Activated CD4-positive, alpha-beta memory T cell treated with anti-CD3 and anti-CD28 coated beads for 36 hours (primary cell): ENCODE data around the gene HAUS1. TPM values are rescaled to one million over a fixed set of nuclear protein-coding genes. Genes with fewer than 3 reads are reported as not detected.
A peak's percentile ranks its signal among the peaks of the same experiment; 100 is the strongest.
"Not testable (repeated sequence)": the region's sequence is repeated elsewhere in the genome, so short reads cannot be mapped to it uniquely, and the experiment has no call there.

Experiments
- CTCF ChIA-PET: fragments of 350-600 bp; sonication (Branson Sonifier 250); formaldehyde crosslinking; loops from one replicate; lab custom pipeline; 2021; ENCODE audit warnings: antibody characterized with exemption, inconsistent platforms; lab: Charles Lee
- POLR2A ChIA-PET: fragments of 350-600 bp; sonication (Branson Sonifier 250); formaldehyde crosslinking; loops from one replicate; lab custom pipeline; 2021; ENCODE audit warnings: antibody characterized with exemption; lab: Charles Lee
- DNase-seq: peaks from one replicate; pipeline ENCODE4 v3.0.0-alpha.2; 2020
- H3K27ac Mint-ChIP-seq: one replicate; pipeline ENCODE4 v1.8.0; 2021; ENCODE audit warnings: mixed read lengths
- H3K27me3 Mint-ChIP-seq: one replicate; pipeline ENCODE4 v1.8.0; 2021; ENCODE audit warnings: mixed read lengths
- H3K36me3 Mint-ChIP-seq: one replicate; pipeline ENCODE4 v1.8.0; 2021; ENCODE audit warnings: mixed read lengths
- H3K4me1 Mint-ChIP-seq: one replicate; pipeline ENCODE4 v1.8.0; 2021; ENCODE audit warnings: low read depth, mixed read lengths
- H3K4me3 Mint-ChIP-seq: one replicate; pipeline ENCODE4 v1.8.0; 2021; ENCODE audit warnings: mild to moderate bottlenecking, mixed read lengths
- H3K9me3 Mint-ChIP-seq: one replicate; pipeline ENCODE4 v1.8.0; 2021; ENCODE audit warnings: mixed read lengths
- intact Hi-C: fragments of 100-400 bp; cut with micrococcal nuclease; formaldehyde crosslinking; loops from one replicate; pipeline ENCODE4 v1.15.1; 2023
- total RNA-seq, 2 experiments: library from RNA; stranded (reverse); gene quantifications; one replicate each; pipeline ENCODE4 v1.2.3, GENCODE V29; 2021

Gene HAUS1
- total RNA-seq, 2 experiments from 2014 or later, result 57.4 to 65.5 TPM

GRCh38 chr18:46158499-46158898, 54.3 kb downstream of the HAUS1 start:
- Mint-ChIP-seq H3K4me3 (no peak overlapping the region), H3K27me3 (no peaks in the 10 kb centered on the region), H3K9me3 (no peaks in the 10 kb centered on the region), H3K4me1 (peaks cover 51% of the 10 kb centered on the region), H3K27ac (no peak overlapping the region), H3K36me3 (no peaks in the 10 kb centered on the region)
- ChIA-PET POLR2A (interaction anchor here (0.9 kb wide), 1 partner anchor 14 kb away, joined by 3 read pairs; no protein-coding TSS in a partner anchor), CTCF (interaction anchor here (1.0 to 4.7 kb wide), 4 partner anchors 10 to 499 kb away, joined by 3 to 60 read pairs (median 4); a partner anchor contains a TSS)
- DNase-seq, result no peak
- intact Hi-C loops, result loop anchor here (5.0 kb wide), 1 partner anchor 146 kb away; no protein-coding TSS in a partner anchor

- H3K9me3 Mint-ChIP-seq, result no peaks in the 10 kb centered on the region
- peak overlapping the region; percentile 1 for H3K27ac Mint-ChIP-seq
- no peak overlapping the region for H3K4me3 Mint-ChIP-seq
- ChIA-PET CTCF (interaction anchor here (0.7 to 4.7 kb wide), 5 partner anchors 9 to 498 kb away, joined by 3 to 60 read pairs (median 4); a partner anchor contains a TSS), POLR2A (no interaction called here)
- DNase-seq, result no peak
- intact Hi-C loops, result no loop called here
- no peaks in the 10 kb centered on the region for H3K36me3 Mint-ChIP-seq
- peaks cover 38% of the 10 kb centered on the region for H3K4me1 Mint-ChIP-seq
- no peaks in the 10 kb centered on the region for H3K27me3 Mint-ChIP-seq
Measured at GRCh38 chr18:46160050-46160798, 56.0 kb downstream of the HAUS1 start.

GRCh38 chr18:46160840-46161239, 56.7 kb downstream of the HAUS1 start:
- H3K9me3 Mint-ChIP-seq, H3K27ac Mint-ChIP-seq, POLR2A ChIA-PET, DNase-seq, intact Hi-C loops, H3K36me3 Mint-ChIP-seq, H3K27me3 Mint-ChIP-seq, H3K4me3 Mint-ChIP-seq: not testable (repeated sequence)
- CTCF ChIA-PET, result interaction anchor here (0.7 to 4.7 kb wide), 4 partner anchors 8 to 497 kb away, joined by 3 to 60 read pairs (median 4); a partner anchor contains a TSS
- H3K4me1 Mint-ChIP-seq, result peaks cover 32% of the 10 kb centered on the region

- H3K36me3 Mint-ChIP-seq, result no peaks in the 10 kb centered on the region
- intact Hi-C loops, result no loop called here
- H3K4me3 Mint-ChIP-seq, result no peak overlapping the region
- no peaks in the 10 kb centered on the region for H3K27me3 Mint-ChIP-seq
- no peaks in the 10 kb centered on the region for H3K9me3 Mint-ChIP-seq
- POLR2A ChIA-PET, result no interaction called here
- CTCF ChIA-PET, result interaction anchor here (0.6 to 1.7 kb wide), 3 partner anchors 12 to 167 kb away, joined by 4 to 14 read pairs (median 5); a partner anchor contains a TSS
- peaks cover 21% of the 10 kb centered on the region for H3K4me1 Mint-ChIP-seq
- DNase-seq, result no peak
- H3K27ac Mint-ChIP-seq, result no peak overlapping the region
Measured at GRCh38 chr18:46161703-46162396, 57.7 kb downstream of the HAUS1 start.

- intact Hi-C loops, result no loop called here
- ChIA-PET POLR2A (no interaction called here), CTCF (interaction anchor here (1.7 to 2.4 kb wide), 2 partner anchors 10 kb away, joined by 10 to 14 read pairs; a partner anchor contains a TSS)
- DNase-seq, result no peak
- no peaks in the 10 kb centered on the region for H3K36me3 Mint-ChIP-seq
- H3K9me3 Mint-ChIP-seq, result no peaks in the 10 kb centered on the region
- H3K27me3 Mint-ChIP-seq, result no peaks in the 10 kb centered on the region
- no peak overlapping the region for H3K4me3 Mint-ChIP-seq
- H3K4me1 Mint-ChIP-seq, result peaks cover 17% of the 10 kb centered on the region
- no peak overlapping the region for H3K27ac Mint-ChIP-seq
Measured at GRCh38 chr18:46163091-46163490, 58.9 kb downstream of the HAUS1 start.

- POLR2A ChIA-PET, result no interaction called here
Measured at GRCh38 chr18:46163941-46164499, 59.8 kb downstream of the HAUS1 start.

GRCh38 chr18:46164502-46164901, 60.3 kb downstream of the HAUS1 start:
- H3K4me3 Mint-ChIP-seq, H3K27ac Mint-ChIP-seq, H3K9me3 Mint-ChIP-seq, H3K27me3 Mint-ChIP-seq, POLR2A ChIA-PET, H3K36me3 Mint-ChIP-seq, intact Hi-C loops, DNase-seq: not testable (repeated sequence)
- CTCF ChIA-PET, result interaction anchor here (0.8 to 2.4 kb wide), 2 partner anchors 9 to 86 kb away, joined by 3 to 10 read pairs; a partner anchor contains a TSS
- H3K4me1 Mint-ChIP-seq, result peaks cover 23% of the 10 kb centered on the region

More at GRCh38 chr18:46163941-46164499, 59.8 kb downstream of the HAUS1 start:
- Mint-ChIP-seq H3K36me3 (no peaks in the 10 kb centered on the region), H3K9me3 (no peaks in the 10 kb centered on the region), H3K4me3 (no peak overlapping the region), H3K27me3 (no peaks in the 10 kb centered on the region), H3K4me1 (peaks cover 19% of the 10 kb centered on the region), H3K27ac (no peak overlapping the region)
- intact Hi-C loops, result no loop called here
- CTCF ChIA-PET, result interaction anchor here (2.4 kb wide), 1 partner anchor 9 kb away, joined by 10 read pairs; a partner anchor contains a TSS
- no peak for DNase-seq

- no peak for DNase-seq
- CTCF ChIA-PET, result interaction anchor here (0.8 to 2.4 kb wide), 2 partner anchors 8 to 86 kb away, joined by 3 to 10 read pairs; a partner anchor contains a TSS
Measured at GRCh38 chr18:46164920-46165319, 60.7 kb downstream of the HAUS1 start.

GRCh38 chr18:46166261-46166970, 62.2 kb downstream of the HAUS1 start:
- ChIA-PET CTCF (interaction anchor here (0.9 to 1.5 kb wide), 4 partner anchors 9 to 492 kb away, joined by 3 to 6 read pairs (median 5); no protein-coding TSS in a partner anchor), POLR2A (no interaction called here)
- DNase-seq, result no peak
- Mint-ChIP-seq H3K27me3 (no peaks in the 10 kb centered on the region), H3K4me1 (peaks cover 11% of the 10 kb centered on the region), H3K9me3 (no peaks in the 10 kb centered on the region), H3K4me3 (no peak overlapping the region), H3K36me3 (no peaks in the 10 kb centered on the region), H3K27ac (no peak overlapping the region)
- intact Hi-C loops, result no loop called here

More at GRCh38 chr18:46164920-46165319, 60.7 kb downstream of the HAUS1 start:
- POLR2A ChIA-PET, result no interaction called here
- Mint-ChIP-seq H3K4me1 (peaks cover 20% of the 10 kb centered on the region), H3K4me3 (no peak overlapping the region), H3K27me3 (no peaks in the 10 kb centered on the region), H3K9me3 (no peaks in the 10 kb centered on the region), H3K36me3 (no peaks in the 10 kb centered on the region), H3K27ac (no peak overlapping the region)
- intact Hi-C loops, result no loop called here

GRCh38 chr18:46167971-46168370, 63.8 kb downstream of the HAUS1 start:
- H3K4me3 Mint-ChIP-seq, result peak overlapping the region; percentile 53
- POLR2A ChIA-PET, result no interaction called here
- H3K27me3 Mint-ChIP-seq, result no peaks in the 10 kb centered on the region
- no peaks in the 10 kb centered on the region for H3K36me3 Mint-ChIP-seq
- H3K27ac Mint-ChIP-seq, result peak overlapping the region; percentile 19
- H3K9me3 Mint-ChIP-seq, result no peaks in the 10 kb centered on the region
- CTCF ChIA-PET, result no interaction called here
- intact Hi-C loops, result no loop called here
- peak; percentile 32 for DNase-seq
- H3K4me1 Mint-ChIP-seq, result peaks cover 23% of the 10 kb centered on the region

- ChIA-PET CTCF (interaction anchor here (1.1 to 1.2 kb wide), 2 partner anchors 9 to 10 kb away, joined by 3 read pairs; no protein-coding TSS in a partner anchor), POLR2A (no interaction called here)
- no peak for DNase-seq
Measured at GRCh38 chr18:46169464-46169941, 65.3 kb downstream of the HAUS1 start.

More at GRCh38 chr18:46169464-46169941, 65.3 kb downstream of the HAUS1 start:
- peaks cover 3% of the 10 kb centered on the region for H3K36me3 Mint-ChIP-seq
- H3K4me3 Mint-ChIP-seq, result no peak overlapping the region
- no peak overlapping the region for H3K27ac Mint-ChIP-seq
- H3K4me1 Mint-ChIP-seq, result peaks cover 23% of the 10 kb centered on the region
- H3K9me3 Mint-ChIP-seq, result no peaks in the 10 kb centered on the region
- intact Hi-C loops, result no loop called here
- H3K27me3 Mint-ChIP-seq, result no peaks in the 10 kb centered on the region
